Karpas-422 (cell line): ENCODE results near the gene TMEM207. TPM values are rescaled to one million over a fixed set of nuclear protein-coding genes. Genes with fewer than 3 reads are reported as not detected.

Experiments used
- DNase-seq: peaks from one replicate; pipeline ENCODE4 v3.0.0-alpha.2; 2015
- H2AFZ ChIP-seq: fragments of 200-600 bp; sonication (generic); 2 replicates; pipeline ENCODE4 v1.6.1; 2014; ENCODE audit warnings: antibody characterized with exemption, low read length, mixed read lengths
- H3K27ac ChIP-seq: fragments of 200-600 bp; sonication (generic); 2 replicates; pipeline ENCODE4 v1.5.1; 2014; ENCODE audit warnings: mild to moderate bottlenecking, low read length, moderate library complexity
- H3K27me3 ChIP-seq: fragments of 200-600 bp; sonication (generic); 2 replicates; pipeline ENCODE4 v1.6.1; 2014; ENCODE audit warnings: low read length, mixed read lengths
- H3K36me3 ChIP-seq: fragments of 200-600 bp; sonication (generic); 2 replicates; pipeline ENCODE4 v1.6.1; 2014; ENCODE audit warnings: low read length, mixed read lengths; ENCODE audit not compliant: insufficient read depth
- H3K4me1 ChIP-seq: fragments of 200-600 bp; sonication (generic); 2 replicates; pipeline ENCODE4 v1.6.1; 2014; ENCODE audit warnings: mild to moderate bottlenecking, low read length, mixed read lengths
- H3K4me2 ChIP-seq: fragments of 200-600 bp; sonication (generic); 2 replicates; pipeline ENCODE4 v1.6.1; 2014; ENCODE audit warnings: low read length, low read depth, mild to moderate bottlenecking; ENCODE audit not compliant: poor library complexity, severe bottlenecking
- H3K4me3 ChIP-seq: fragments of 200-600 bp; sonication (generic); 2 replicates; pipeline ENCODE4 v1.5.1; 2014; ENCODE audit warnings: mild to moderate bottlenecking, antibody characterized with exemption, low read length, mixed read lengths
- H3K79me2 ChIP-seq: fragments of 200-600 bp; sonication (generic); 2 replicates; pipeline ENCODE4 v1.6.1; 2014; ENCODE audit warnings: mild to moderate bottlenecking, low read length, mixed read lengths
- H3K9ac ChIP-seq: fragments of 200-600 bp; sonication (generic); 2 replicates; pipeline ENCODE4 v1.6.0; 2014; ENCODE audit warnings: low read length
- H3K9me2 ChIP-seq: fragments of 200-600 bp; sonication (generic), shearing (Covaris generic); replicated peaks from 2 replicates; pipeline ENCODE4 v1.6.0; 2014; ENCODE audit warnings: mild to moderate bottlenecking, low read length, moderate library complexity; ENCODE audit not compliant: insufficient read depth
- H3K9me3 ChIP-seq: fragments of 300-700, 200-600 bp; sonication (generic); 2 replicates; pipeline ENCODE4 v1.6.1; 2014; ENCODE audit warnings: low read length, mixed read lengths
- H4K20me1 ChIP-seq: fragments of 200-600 bp; sonication (generic); 2 replicates; pipeline ENCODE4 v1.6.1; 2014; ENCODE audit warnings: mild to moderate bottlenecking, antibody characterized with exemption, low read length, low read depth; ENCODE audit not compliant: insufficient read depth
- total RNA-seq: library from RNA; depleted of rRNA; stranded (reverse); fragments of >200 nt; shearing (Covaris generic); gene quantifications from 2 replicates; pipeline ENCODE4 v1.2.3, GENCODE V29; 2014; ENCODE audit warnings: low replicate concordance; rRNA removed

Gene TMEM207
- total RNA-seq, result not detected in 2 replicates

GRCh38 chr3:190449801-190450200 is at the start of gene TMEM207:
Gene TMEM207, minus strand, starts transcription at chr3:190449901. Its CDS starts 92 bp downstream, at chr3:190449809.
- H3K4me2 ChIP-seq, result no peak within 1 kb of the TSS
- H3K27me3 ChIP-seq, result no peaks in the 10 kb centered on the region

GRCh38 chr3:190499122-190499521 is 49.4 kb upstream of the TMEM207 start:
- H3K27ac ChIP-seq, result no peak overlapping the region
- H3K4me3 ChIP-seq, result no peak overlapping the region
- no peak overlapping the region for H2AFZ ChIP-seq
- no peaks in the 10 kb centered on the region for H3K4me1 ChIP-seq
- DNase-seq, result no peak
- no peaks in the 10 kb centered on the region for H3K9me2 ChIP-seq
- H3K9me3 ChIP-seq, result no peaks in the 10 kb centered on the region
- H3K27me3 ChIP-seq, result 0 out of 2 replicates have a peak, but pooled peaks cover 2% of the 10 kb centered on the region
- no peak overlapping the region for H3K9ac ChIP-seq
- no peak overlapping the region for H3K4me2 ChIP-seq
- H3K79me2 ChIP-seq, result no peaks in the 10 kb centered on the region
- no peaks in the 10 kb centered on the region for H3K36me3 ChIP-seq
- no peaks in the 10 kb centered on the region for H4K20me1 ChIP-seq

More at GRCh38 chr3:190449801-190450200, at the start of gene TMEM207:
- H3K9me2 ChIP-seq, result no peaks in the 10 kb centered on the region
- no peaks in the 10 kb centered on the region for H3K79me2 ChIP-seq
- no peak within 1 kb of the TSS for H3K9ac ChIP-seq
- no peaks in the 10 kb centered on the region for H3K9me3 ChIP-seq
- H3K4me3 ChIP-seq, result no peak within 1 kb of the TSS
- DNase-seq, result no peak
- H3K4me1 ChIP-seq, result no peaks in the 10 kb centered on the region
- H4K20me1 ChIP-seq, result no peaks in the 10 kb centered on the region
- H3K27ac ChIP-seq, result no peak within 1 kb of the TSS
- H2AFZ ChIP-seq, result no peak within 1 kb of the TSS
- H3K36me3 ChIP-seq, result no peaks in the 10 kb centered on the region

GRCh38 chr3:190498293-190498692 is 48.6 kb upstream of the TMEM207 start:
- Histone ChIP-seq H3K9ac (no peak overlapping the region), H2AFZ (no peak overlapping the region), H3K27me3 (0 out of 2 replicates have a peak, but pooled peaks cover 2% of the 10 kb centered on the region), H3K4me3 (no peak overlapping the region), H3K36me3 (no peaks in the 10 kb centered on the region), H3K9me2 (no peaks in the 10 kb centered on the region), H4K20me1 (no peaks in the 10 kb centered on the region), H3K27ac (no peak overlapping the region), H3K79me2 (no peaks in the 10 kb centered on the region), H3K9me3 (no peaks in the 10 kb centered on the region), H3K4me2 (no peak overlapping the region), H3K4me1 (no peaks in the 10 kb centered on the region)
- DNase-seq, result no peak

- Histone ChIP-seq H3K27me3 (0 out of 2 replicates have a peak, but pooled peaks cover 2% of the 10 kb centered on the region), H3K27ac (no peak overlapping the region), H3K4me1 (no peaks in the 10 kb centered on the region), H3K9ac (no peak overlapping the region), H4K20me1 (no peaks in the 10 kb centered on the region), H3K36me3 (no peaks in the 10 kb centered on the region), H3K4me3 (no peak overlapping the region), H3K4me2 (no peak overlapping the region), H3K79me2 (no peaks in the 10 kb centered on the region), H3K9me2 (no peaks in the 10 kb centered on the region), H2AFZ (no peak overlapping the region), H3K9me3 (no peaks in the 10 kb centered on the region)
- no peak for DNase-seq
These were observed 48.1 kb upstream of the TMEM207 start for GRCh38 chr3:190497811-190498210.

- Histone ChIP-seq H4K20me1 (no peaks in the 10 kb centered on the region), H3K27ac (no peak overlapping the region), H3K27me3 (no peaks in the 10 kb centered on the region), H3K4me3 (no peak overlapping the region), H3K79me2 (no peaks in the 10 kb centered on the region), H3K9ac (no peak overlapping the region), H3K36me3 (no peaks in the 10 kb centered on the region), H3K9me2 (no peaks in the 10 kb centered on the region), H3K9me3 (no peaks in the 10 kb centered on the region), H2AFZ (no peak overlapping the region), H3K4me1 (no peaks in the 10 kb centered on the region), H3K4me2 (no peak overlapping the region)
- DNase-seq, result no peak
These were observed 47.2 kb upstream of the TMEM207 start for GRCh38 chr3:190496859-190497258.

GRCh38 chr3:190495796-190496195 is 46.1 kb upstream of the TMEM207 start:
- Histone ChIP-seq H3K9me2 (no peaks in the 10 kb centered on the region), H4K20me1 (no peaks in the 10 kb centered on the region), H3K9ac (no peak overlapping the region), H3K4me1 (no peaks in the 10 kb centered on the region), H3K27me3 (no peaks in the 10 kb centered on the region), H2AFZ (no peak overlapping the region), H3K79me2 (no peaks in the 10 kb centered on the region), H3K4me3 (no peak overlapping the region), H3K9me3 (no peaks in the 10 kb centered on the region), H3K36me3 (no peaks in the 10 kb centered on the region), H3K27ac (no peak overlapping the region), H3K4me2 (no peak overlapping the region)
- no peak for DNase-seq

GRCh38 chr3:190495354-190495753 is 45.7 kb upstream of the TMEM207 start:
- Histone ChIP-seq H3K4me2 (no peak overlapping the region), H3K27ac (no peak overlapping the region), H3K27me3 (no peaks in the 10 kb centered on the region), H3K9me3 (no peaks in the 10 kb centered on the region), H3K9me2 (no peaks in the 10 kb centered on the region), H2AFZ (no peak overlapping the region), H3K36me3 (no peaks in the 10 kb centered on the region), H3K4me3 (no peak overlapping the region), H3K4me1 (no peaks in the 10 kb centered on the region), H4K20me1 (no peaks in the 10 kb centered on the region), H3K79me2 (no peaks in the 10 kb centered on the region), H3K9ac (no peak overlapping the region)
- no peak for DNase-seq

GRCh38 chr3:190494907-190495306 is 45.2 kb upstream of the TMEM207 start:
- Histone ChIP-seq H3K27me3 (no peaks in the 10 kb centered on the region), H3K9me3 (no peaks in the 10 kb centered on the region), H3K4me2 (no peak overlapping the region), H3K4me1 (no peaks in the 10 kb centered on the region), H3K9me2 (no peaks in the 10 kb centered on the region), H4K20me1 (no peaks in the 10 kb centered on the region), H3K9ac (no peak overlapping the region), H3K79me2 (no peaks in the 10 kb centered on the region), H3K36me3 (no peaks in the 10 kb centered on the region), H2AFZ (no peak overlapping the region), H3K27ac (no peak overlapping the region), H3K4me3 (no peak overlapping the region)
- DNase-seq, result no peak

- Histone ChIP-seq H3K4me1 (no peaks in the 10 kb centered on the region), H3K4me2 (no peak overlapping the region)
- DNase-seq, result no peak
These were observed 43.3 kb upstream of the TMEM207 start for GRCh38 chr3:190492966-190493365.

More at GRCh38 chr3:190492966-190493365, 43.3 kb upstream of the TMEM207 start:
- no peak overlapping the region for H3K9ac ChIP-seq
- no peaks in the 10 kb centered on the region for H3K27me3 ChIP-seq
- no peaks in the 10 kb centered on the region for H4K20me1 ChIP-seq
- H3K4me3 ChIP-seq, result no peak overlapping the region
- H2AFZ ChIP-seq, result no peak overlapping the region
- H3K9me3 ChIP-seq, result no peaks in the 10 kb centered on the region
- no peaks in the 10 kb centered on the region for H3K79me2 ChIP-seq
- no peaks in the 10 kb centered on the region for H3K9me2 ChIP-seq
- H3K27ac ChIP-seq, result no peak overlapping the region
- no peaks in the 10 kb centered on the region for H3K36me3 ChIP-seq
